ENCODE measurements around the gene BOLA2B. TPM values are rescaled to one million over a fixed set of nuclear protein-coding genes. Genes with fewer than 3 reads are reported as not detected.
"Not testable (repeated sequence)": the region's sequence is repeated elsewhere in the genome, so short reads cannot be mapped to it uniquely, and the experiment has no call there.

BOLA2B gene
- total RNA-seq (2014; rRNA removed): 257 and 647 TPM in 2 replicates
- polyA plus RNA-seq (2012): 245 TPM

- not testable (repeated sequence) for DNase-seq (ENCODE audit: low read depth)
These were observed at the start of gene BOLA2B, which contains the start of gene SLX1A for GRCh38 chr16:30193615-30194014. Gene BOLA2B (minus strand): TSS chr16:30193666. CDS start chr16:30193595, 71 bp downstream. Gene SLX1A (plus strand): TSS chr16:30193875. CDS start chr16:30194085, 210 bp downstream.

- DNase-seq (ENCODE audit: low read depth): not testable (repeated sequence)
These were observed 23.6 kb upstream of the BOLA2B start for GRCh38 chr16:30217082-30217481.

GRCh38 chr16:30211414-30211813 is 17.9 kb upstream of the BOLA2B start:
- DNase-seq (ENCODE audit: low read depth): not testable (repeated sequence)

GRCh38 chr16:30209032-30209431 is 15.6 kb upstream of the BOLA2B start:
- not testable (repeated sequence) for DNase-seq (ENCODE audit: low read depth)

GRCh38 chr16:30207063-30207704 is 13.7 kb upstream of the BOLA2B start:
- DNase-seq (ENCODE audit: low read depth): not testable (repeated sequence)

- not testable (repeated sequence) for DNase-seq (ENCODE audit: low read depth)
These were observed 12.8 kb upstream of the BOLA2B start for GRCh38 chr16:30206252-30206651.

GRCh38 chr16:30205541-30206236 is 12.2 kb upstream of the BOLA2B start:
- not testable (repeated sequence) for DNase-seq (ENCODE audit: low read depth)

GRCh38 chr16:30199608-30200343 is 6.3 kb upstream of the BOLA2B start:
- not testable (repeated sequence) for DNase-seq (ENCODE audit: low read depth)

- not testable (repeated sequence) for DNase-seq (ENCODE audit: low read depth)
These were observed 5.6 kb upstream of the BOLA2B start, which contains the start of gene SULT1A3 for GRCh38 chr16:30199049-30199448. Gene SULT1A3 (plus strand): TSS chr16:30199255. CDS start chr16:30200729, 1,474 bp downstream.

- not testable (repeated sequence) for DNase-seq (ENCODE audit: low read depth)
These were observed 3.5 kb upstream of the BOLA2B start for GRCh38 chr16:30197001-30197400.

- not testable (repeated sequence) for DNase-seq (ENCODE audit: low read depth)
These were observed 883 bp upstream of the BOLA2B start for GRCh38 chr16:30194172-30194925.

GRCh38 chr16:30193098-30193497 is 368 bp downstream of the BOLA2B start:
- not testable (repeated sequence) for DNase-seq (ENCODE audit: low read depth)

GRCh38 chr16:30191158-30191557 is 2.3 kb downstream of the BOLA2B start:
- DNase-seq (ENCODE audit: low read depth): not testable (repeated sequence)

- DNase-seq (ENCODE audit: low read depth): no peak
These were observed 5.4 kb downstream of the BOLA2B start for GRCh38 chr16:30187971-30188561.

GRCh38 chr16:30187556-30187865 is 6.0 kb downstream of the BOLA2B start:
- DNase-seq (ENCODE audit: low read depth): no peak

GRCh38 chr16:30186782-30187555 is 6.5 kb downstream of the BOLA2B start:
- peak; percentile 18 for DNase-seq (ENCODE audit: low read depth)

- no peak for DNase-seq (ENCODE audit: low read depth)
These were observed 7.1 kb downstream of the BOLA2B start for GRCh38 chr16:30186444-30186781.

GRCh38 chr16:30185683-30186421 is 7.6 kb downstream of the BOLA2B start:
- no peak for DNase-seq (ENCODE audit: low read depth)

GRCh38 chr16:30184891-30185682 is 8.4 kb downstream of the BOLA2B start:
- DNase-seq (ENCODE audit: low read depth): no peak
